Endodermal cell (in vitro differentiated cells): ENCODE results near the gene GLIPR1L1. TPM values are rescaled to one million over a fixed set of nuclear protein-coding genes. Genes with fewer than 3 reads are reported as not detected.

Experiments used
- DNase-seq: peaks from one replicate; pipeline ENCODE4 v3.0.0-alpha.2; 2017
- H3K27ac ChIP-seq: 2 replicates; pipeline ENCODE4 v1.5.1; 2013; ENCODE audit warnings: mild to moderate bottlenecking, low read depth, low read length, moderate library complexity
- H3K27me3 ChIP-seq: 2 replicates; pipeline ENCODE4 v1.6.1; 2013; ENCODE audit warnings: mild to moderate bottlenecking, low read length, moderate library complexity; ENCODE audit not compliant: insufficient read depth, control insufficient read depth, poor library complexity, severe bottlenecking
- H3K36me3 ChIP-seq: 2 replicates; pipeline ENCODE4 v1.7.0; 2013; ENCODE audit warnings: mild to moderate bottlenecking, low read length, moderate library complexity; ENCODE audit not compliant: control insufficient read depth, insufficient read depth
- H3K4me1 ChIP-seq: one replicate; pipeline ENCODE4 v1.7.0; 2013; ENCODE audit warnings: low read length; ENCODE audit not compliant: control insufficient read depth, insufficient read depth
- H3K4me3 ChIP-seq: 2 replicates; pipeline ENCODE4 v1.5.1; 2013; ENCODE audit warnings: mild to moderate bottlenecking, low read length, moderate library complexity
- H3K9ac ChIP-seq: 2 replicates; pipeline ENCODE4 v1.6.1; 2013; ENCODE audit warnings: mild to moderate bottlenecking, low read length, moderate library complexity; ENCODE audit not compliant: poor library complexity, severe bottlenecking; ENCODE audit errors: extremely low read depth
- H3K9me3 ChIP-seq: 2 replicates; pipeline ENCODE4 v1.6.1; 2013; ENCODE audit warnings: mild to moderate bottlenecking, low read length, moderate library complexity; ENCODE audit not compliant: control insufficient read depth
- H3K27ac Mint-ChIP-seq: 2 replicates; pipeline ENCODE4 v1.8.0; 2020; ENCODE audit warnings: mixed read lengths
- H3K27me3 Mint-ChIP-seq: 2 replicates; pipeline ENCODE4 v1.8.0; 2021; ENCODE audit warnings: mild to moderate bottlenecking, mixed read lengths; ENCODE audit not compliant: insufficient read depth
- H3K36me3 Mint-ChIP-seq: 2 replicates; pipeline ENCODE4 v1.8.0; 2020; ENCODE audit warnings: low read depth, mixed read lengths
- H3K4me1 Mint-ChIP-seq: 2 replicates; pipeline ENCODE4 v1.8.0; 2020; ENCODE audit warnings: mixed read lengths
- H3K4me3 Mint-ChIP-seq: 2 replicates; pipeline ENCODE4 v1.8.0; 2020; ENCODE audit warnings: mild to moderate bottlenecking, moderate library complexity, mixed read lengths
- H3K9me3 Mint-ChIP-seq: 2 replicates; pipeline ENCODE4 v1.8.0; 2020; ENCODE audit warnings: mild to moderate bottlenecking, mixed read lengths
- CTCF ChIP-seq: fragments of 200-600 bp; sonication (generic); conservative IDR thresholded peaks from 2 replicates; pipeline ENCODE4 v1.5.0; 2021; ENCODE audit warnings: antibody characterized with exemption, mild to moderate bottlenecking
- WGBS, 2 experiments: methylation state at CpG; one replicate each; pipeline versions ENCODE4 v1.1.5 to v1.1.7; 2013; ENCODE audit warnings: missing lambda C conversion rate in 2 of 2, mixed read lengths in 1 of 2; ENCODE audit not compliant: insufficient coverage in 1 of 2, insufficient read length in 1 of 2; 5-methylcytosine and 5-hydroxymethylcytosine counted together
- long read RNA-seq, 4 experiments: library from polyadenylated mRNA in 2 of 4; library from RNA in 1 of 4; library from capped mRNA in 1 of 4; stranded (forward) in 3 of 4; unstranded in 1 of 4; transcript quantifications; one replicate each; pipeline ENCODE4 v2.0.0, GENCODE V29; 2020 to 2021; ENCODE audit warnings: inconsistent platforms in 1 of 4
- polyA plus RNA-seq, 2 experiments: library from polyadenylated mRNA; stranded (reverse); fragments of 50-300 nt; gene quantifications; one replicate each; pipeline ENCODE4 v1.2.3, GENCODE V29; 2013
- total RNA-seq, 2 donors: library from RNA; stranded (reverse); fragmentation: NEBNext Ultra II Directional in 1 of 2; extraction: Animal tissue kit (Norgen Biotek cat#: 25700) in 1 of 2; gene quantifications; 2 replicates in 1 of 2; 3 replicates in 1 of 2; pipeline ENCODE4 v1.2.1, GENCODE V29; 2021

Gene GLIPR1L1
- 1 to 10 TPM in 1 of 2 donors, not detected in 1; 1.3 TPM for total RNA-seq
- polyA plus RNA-seq (2013, experiment 1 of 2), result 6.0 TPM
- polyA plus RNA-seq (2013, experiment 2 of 2), result 3.2 TPM
- long read RNA-seq, experiment 1, result 0 reads
- long read RNA-seq, experiment 2, result 0 reads
- long read RNA-seq, experiment 3, partial matches to known transcripts, result 0 of 7 reads
- long read RNA-seq, experiment 3, other reads (novel, unspliced or antisense), result 3 of 7 reads
- long read RNA-seq, experiment 4, result 0 reads

GRCh38 chr12:75334384-75335030 lies at the start of gene GLIPR1L1:
GLIPR1L1 (plus strand) TSS chr12:75334670; CDS start chr12:75334729, 59 bp downstream.
- 6 to 13% methylated on average over 6 to 22 of the region's 23 CpGs for WGBS, 2 experiments
- Histone ChIP-seq H3K36me3 (no peaks in the 10 kb centered on the region), H3K4me1 (no peaks in the 10 kb centered on the region), H3K4me3 (peak within 1 kb of the TSS; percentile 67), H3K9me3 (no peaks in the 10 kb centered on the region), H3K9ac (no peak within 1 kb of the TSS), H3K27ac (peak within 1 kb of the TSS; percentile 22), H3K27me3 (no peaks in the 10 kb centered on the region)
- H3K27ac Mint-ChIP-seq, result peak within 1 kb of the TSS; percentile 74
- peak within 1 kb of the TSS; percentile 55 for H3K4me3 Mint-ChIP-seq
- TF ChIP-seq CTCF, result peak; percentile 94
- H3K27me3 Mint-ChIP-seq, result peaks cover 3% of the 10 kb centered on the region
- DNase-seq, result peak; percentile 99
- no peaks in the 10 kb centered on the region for H3K36me3 Mint-ChIP-seq
- H3K4me1 Mint-ChIP-seq, result peaks cover 9% of the 10 kb centered on the region
- H3K9me3 Mint-ChIP-seq, result no peaks in the 10 kb centered on the region

GRCh38 chr12:75288860-75289259 lies 45.6 kb upstream of the GLIPR1L1 start:
- H3K9me3 ChIP-seq, result no peaks in the 10 kb centered on the region
- H3K27ac ChIP-seq, result no peak overlapping the region
- WGBS, 2 experiments, result 75 to 87% methylated on average over 1 of the region's 1 CpG
- H3K4me3 ChIP-seq, result no peak overlapping the region
- no peak overlapping the region for H3K9ac ChIP-seq
- no peaks in the 10 kb centered on the region for H3K36me3 ChIP-seq
- H3K4me1 Mint-ChIP-seq, result no peaks in the 10 kb centered on the region
- H3K27me3 ChIP-seq, result no peaks in the 10 kb centered on the region
- TF ChIP-seq CTCF, result no peak
- no peaks in the 10 kb centered on the region for H3K9me3 Mint-ChIP-seq
- H3K27me3 Mint-ChIP-seq, result peaks cover 9% of the 10 kb centered on the region
- H3K4me3 Mint-ChIP-seq, result no peak overlapping the region
- DNase-seq, result no peak
- H3K36me3 Mint-ChIP-seq, result no peaks in the 10 kb centered on the region
- H3K27ac Mint-ChIP-seq, result no peak overlapping the region
- no peaks in the 10 kb centered on the region for H3K4me1 ChIP-seq

- no peaks in the 10 kb centered on the region for H3K9me3 ChIP-seq
- no peak overlapping the region for H3K27ac Mint-ChIP-seq
- no peak overlapping the region for H3K4me3 ChIP-seq
- H3K4me1 ChIP-seq, result no peaks in the 10 kb centered on the region
- no peak overlapping the region for H3K9ac ChIP-seq
- no peaks in the 10 kb centered on the region for H3K36me3 Mint-ChIP-seq
- 92% methylated on average over 1 of the region's 1 CpG; no CpG with 5 or more reads in 1 of the 2 experiments for WGBS, 2 experiments
- H3K4me1 Mint-ChIP-seq, result peaks cover 6% of the 10 kb centered on the region
- no peaks in the 10 kb centered on the region for H3K9me3 Mint-ChIP-seq
- no peaks in the 10 kb centered on the region for H3K36me3 ChIP-seq
- peaks cover 11% of the 10 kb centered on the region for H3K27me3 Mint-ChIP-seq
- H3K4me3 Mint-ChIP-seq, result no peak overlapping the region
- peak; percentile 44 for TF ChIP-seq CTCF
- no peak overlapping the region for H3K27ac ChIP-seq
- peaks cover 3% of the 10 kb centered on the region for H3K27me3 ChIP-seq
- DNase-seq, result no peak
Observed at GRCh38 chr12:75289753-75290152, 44.7 kb upstream of the GLIPR1L1 start.
